WI38 (cell line): ENCODE measurements around the gene SKI.

ENCODE experiments used
- H3K4me3 ChIP-seq: 2 replicates; pipeline ENCODE4 v1.5.1; 2011; ENCODE audit warnings: low read depth, mild to moderate bottlenecking, control low read depth, low read length
- TF ChIP-seq, protein P1 (sequence below): IDR thresholded peaks from 2 replicates; pipeline ENCODE4 v1.5.1; 2012; ENCODE audit warnings: low read depth, mild to moderate bottlenecking, control low read depth, low read length

SKI gene

DNA sequence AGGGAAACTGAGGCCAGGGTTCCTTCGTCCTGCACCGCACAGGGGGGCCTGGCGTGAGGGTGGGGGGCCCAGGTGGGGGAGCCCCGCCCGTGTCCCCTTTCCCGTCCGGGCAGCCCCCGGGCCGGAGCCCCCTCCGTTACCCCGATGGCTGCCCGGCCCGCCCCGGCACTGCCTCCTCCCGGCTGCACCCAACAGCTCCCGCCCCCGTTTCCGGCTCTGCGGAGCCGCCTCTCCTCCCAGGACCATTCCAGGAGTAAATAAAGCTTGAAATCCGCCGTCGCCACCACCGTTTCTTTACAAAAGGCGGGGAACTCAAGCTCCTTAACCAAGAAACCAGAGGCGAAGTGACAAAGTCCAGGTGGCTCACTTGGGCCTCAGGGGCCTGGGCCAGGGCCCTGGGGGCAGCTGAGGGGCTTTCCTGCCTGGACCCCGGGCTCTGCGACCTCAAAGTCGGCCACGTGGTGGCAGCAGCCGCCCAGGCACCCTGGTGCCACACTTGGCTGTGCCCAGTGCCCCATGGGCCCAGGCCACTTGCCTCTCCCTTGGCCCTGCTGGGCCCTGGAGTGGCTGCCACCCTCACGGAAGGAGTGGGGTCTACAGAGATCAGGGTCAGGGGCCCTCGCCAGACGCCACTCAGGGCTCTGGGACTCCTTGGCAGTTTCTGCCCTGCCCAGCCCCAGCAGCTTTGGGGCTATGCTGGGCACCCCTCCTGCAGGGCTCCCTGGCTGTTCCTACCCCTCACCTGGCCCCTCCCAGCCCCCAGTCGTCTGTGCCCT, 33.0 kb upstream of the SKI start:
- peak overlapping the region; percentile 65 for H3K4me3 ChIP-seq
- TF ChIP-seq, protein P1, sequence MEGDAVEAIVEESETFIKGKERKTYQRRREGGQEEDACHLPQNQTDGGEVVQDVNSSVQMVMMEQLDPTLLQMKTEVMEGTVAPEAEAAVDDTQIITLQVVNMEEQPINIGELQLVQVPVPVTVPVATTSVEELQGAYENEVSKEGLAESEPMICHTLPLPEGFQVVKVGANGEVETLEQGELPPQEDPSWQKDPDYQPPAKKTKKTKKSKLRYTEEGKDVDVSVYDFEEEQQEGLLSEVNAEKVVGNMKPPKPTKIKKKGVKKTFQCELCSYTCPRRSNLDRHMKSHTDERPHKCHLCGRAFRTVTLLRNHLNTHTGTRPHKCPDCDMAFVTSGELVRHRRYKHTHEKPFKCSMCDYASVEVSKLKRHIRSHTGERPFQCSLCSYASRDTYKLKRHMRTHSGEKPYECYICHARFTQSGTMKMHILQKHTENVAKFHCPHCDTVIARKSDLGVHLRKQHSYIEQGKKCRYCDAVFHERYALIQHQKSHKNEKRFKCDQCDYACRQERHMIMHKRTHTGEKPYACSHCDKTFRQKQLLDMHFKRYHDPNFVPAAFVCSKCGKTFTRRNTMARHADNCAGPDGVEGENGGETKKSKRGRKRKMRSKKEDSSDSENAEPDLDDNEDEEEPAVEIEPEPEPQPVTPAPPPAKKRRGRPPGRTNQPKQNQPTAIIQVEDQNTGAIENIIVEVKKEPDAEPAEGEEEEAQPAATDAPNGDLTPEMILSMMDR, result peak; percentile 89

DNA sequence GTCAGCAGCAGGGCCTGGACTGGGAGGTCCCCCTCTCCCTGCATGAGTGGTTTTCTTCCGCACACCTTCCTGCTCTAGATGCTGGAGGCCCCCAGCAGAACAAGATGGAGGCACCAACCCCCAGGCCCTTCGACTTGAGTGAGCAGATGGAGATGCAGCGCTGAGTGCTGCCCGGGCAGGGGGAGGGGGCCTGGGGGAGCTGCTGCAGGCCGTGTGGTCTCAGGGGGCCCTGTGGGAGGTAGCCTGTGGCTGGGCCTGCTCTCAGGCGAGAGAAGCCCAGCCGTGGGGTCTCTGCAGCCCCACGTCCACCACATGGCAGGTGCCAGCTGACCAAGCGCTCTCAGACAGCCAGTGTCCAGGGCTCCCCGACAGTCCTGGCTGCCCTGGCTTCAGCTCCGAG, 32.3 kb upstream of the SKI start:
- H3K4me3 ChIP-seq, result no peak overlapping the region

DNA sequence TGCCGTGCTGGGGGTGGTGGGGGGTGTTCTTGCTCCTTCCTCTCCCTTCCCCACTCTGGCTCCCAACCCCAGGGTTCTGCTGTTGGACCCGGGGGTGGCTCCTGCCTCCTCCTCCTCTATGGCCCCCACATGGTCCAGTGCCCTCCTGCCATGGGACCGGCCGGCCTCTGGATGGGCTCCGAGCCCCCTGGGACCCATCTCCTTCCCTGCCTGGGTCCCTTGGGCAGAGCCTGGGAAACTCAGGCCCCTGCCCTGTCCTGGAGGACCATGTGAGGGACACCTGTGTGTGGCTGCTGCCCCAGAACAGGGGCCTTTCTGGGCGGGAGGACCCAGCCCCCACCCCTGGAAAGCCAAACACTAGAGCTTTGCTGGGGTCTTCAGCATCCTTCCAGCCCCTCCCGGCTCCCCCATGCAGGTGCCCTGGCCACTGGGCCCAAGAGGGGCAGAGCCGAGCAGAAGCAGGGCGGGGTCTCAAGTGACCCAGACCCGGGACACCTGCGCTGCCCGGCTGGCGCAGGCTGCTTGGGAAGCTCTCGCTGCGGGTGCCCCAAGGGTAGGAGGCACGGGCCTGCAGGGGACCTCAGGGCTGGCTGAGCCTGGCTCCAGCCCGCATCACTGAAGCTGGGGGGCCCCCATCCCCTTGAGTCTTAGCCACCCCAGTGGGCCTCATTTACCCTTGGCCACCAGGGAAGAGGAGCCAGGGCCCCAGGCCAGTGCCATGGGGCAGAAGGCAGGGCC, 31.0 kb upstream of the SKI start:
- TF ChIP-seq, protein P1, result no peak
- no peak overlapping the region for H3K4me3 ChIP-seq

More for the DNA sequence above, 32.3 kb upstream of the SKI start:
- TF ChIP-seq, protein P1, result no peak

DNA sequence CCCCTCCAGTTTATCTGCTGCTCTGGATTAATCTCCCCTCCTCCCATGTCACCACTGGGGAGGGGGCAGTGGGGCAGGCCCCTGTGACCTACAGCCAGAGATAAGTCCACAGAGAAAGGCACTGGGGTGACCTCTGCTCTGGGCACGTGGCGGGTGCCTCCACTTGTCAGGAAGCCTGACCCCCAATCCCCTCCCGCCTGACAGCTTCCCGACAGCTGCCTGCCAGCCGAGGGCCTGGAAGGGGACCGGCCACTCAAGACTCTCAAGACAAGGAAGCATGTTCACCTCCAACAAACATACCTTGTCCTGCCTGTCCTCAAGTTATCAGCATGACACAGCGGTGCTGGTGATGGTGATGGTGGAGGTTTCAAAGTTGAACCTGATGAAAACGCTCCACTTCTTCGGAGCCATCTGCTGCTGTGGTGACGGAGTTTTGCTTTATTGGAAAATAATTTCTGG, 30.4 kb upstream of the SKI start:
- H3K4me3 ChIP-seq, result no peak overlapping the region
- TF ChIP-seq, protein P1, result no peak

DNA sequence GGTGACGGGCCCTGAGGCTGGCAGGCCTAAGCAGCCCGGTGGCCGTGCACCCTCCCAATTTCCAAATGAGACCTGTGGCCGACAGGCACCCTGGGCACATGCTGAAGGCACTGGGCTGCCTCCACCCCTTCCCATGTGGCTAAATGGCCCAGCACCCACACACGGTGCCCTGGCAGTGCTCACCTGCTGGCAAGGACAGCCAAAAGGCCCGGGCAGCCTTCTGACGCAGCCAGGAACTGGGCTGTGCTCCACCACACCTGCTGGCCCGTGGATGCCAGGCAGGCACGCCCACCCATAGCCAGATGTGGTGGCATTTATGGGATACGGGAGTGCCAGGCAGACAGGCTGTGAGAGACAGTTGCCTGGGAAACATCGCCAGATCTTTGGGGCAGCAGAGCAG, 29.5 kb upstream of the SKI start:
- H3K4me3 ChIP-seq, result no peak overlapping the region
- TF ChIP-seq, protein P1, result no peak

DNA sequence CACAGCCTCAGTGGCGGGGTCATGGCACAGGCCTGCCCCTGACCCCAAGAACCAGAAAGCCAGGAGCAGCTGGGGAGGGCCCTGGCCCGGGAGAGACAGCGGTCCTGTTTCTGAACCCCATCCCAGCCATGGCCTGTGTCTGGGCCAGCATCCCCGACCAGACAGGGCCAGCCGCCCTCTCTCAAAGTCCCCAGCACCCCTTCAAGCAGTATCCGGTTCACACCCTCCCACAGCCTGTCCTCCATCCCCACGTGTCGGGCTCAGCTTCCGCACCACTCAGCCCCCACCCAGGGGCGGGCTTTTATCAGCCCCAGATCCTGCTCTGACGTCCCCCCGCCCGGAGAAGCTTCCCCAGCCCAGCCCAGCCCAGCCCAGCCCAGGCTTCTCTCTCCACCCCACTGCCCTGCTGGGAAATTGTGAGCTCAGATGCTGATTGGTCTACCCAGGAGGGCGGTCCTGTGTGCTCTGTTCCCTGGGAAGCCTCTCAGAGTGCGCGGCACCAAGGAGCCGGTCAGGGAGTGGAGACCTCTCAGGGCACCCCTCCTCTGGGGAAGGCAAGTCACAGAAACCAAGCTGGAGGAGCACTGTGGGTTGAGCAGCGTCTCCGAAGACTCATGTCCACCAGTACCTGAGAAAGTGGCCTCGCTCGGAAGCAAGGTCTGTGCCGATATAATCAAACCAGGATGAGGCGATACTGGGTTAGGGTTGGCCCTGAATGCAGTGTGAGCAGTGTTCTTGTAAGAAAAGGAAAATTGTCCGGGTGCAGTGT, 28.9 kb upstream of the SKI start:
- peak overlapping the region; percentile 58 for H3K4me3 ChIP-seq
- TF ChIP-seq, protein P1, result no peak
